Ecto neural progenitor cell (in vitro differentiated cells): ENCODE data around the gene YTHDF1.

Experiments
- DNase-seq: peaks from one replicate; pipeline ENCODE4 v3.0.0-alpha.2; 2018; ENCODE audit warnings: low spot score

The YTHDF1 gene

GRCh38 chr20:63248835-63249591, 33.1 kb upstream of the YTHDF1 start:
- DNase-seq, result no peak

GRCh38 chr20:63247671-63248228, 31.8 kb upstream of the YTHDF1 start:
- DNase-seq, result no peak

GRCh38 chr20:63246490-63247288, 30.8 kb upstream of the YTHDF1 start:
- no peak for DNase-seq

GRCh38 chr20:63244468-63244867, 28.5 kb upstream of the YTHDF1 start:
- DNase-seq, result no peak

- no peak for DNase-seq
These were observed 27.8 kb upstream of the YTHDF1 start for GRCh38 chr20:63243604-63244247.

- no peak for DNase-seq
These were observed 26.8 kb upstream of the YTHDF1 start for GRCh38 chr20:63242736-63243135.

- no peak for DNase-seq
These were observed 25.3 kb upstream of the YTHDF1 start for GRCh38 chr20:63241272-63241671.

GRCh38 chr20:63240004-63240403, 24.1 kb upstream of the YTHDF1 start:
- no peak for DNase-seq

- no peak for DNase-seq
These were observed 23.5 kb upstream of the YTHDF1 start for GRCh38 chr20:63239431-63239830.

GRCh38 chr20:63238514-63239125, 22.7 kb upstream of the YTHDF1 start:
- DNase-seq, result no peak

- DNase-seq, result no peak
These were observed 22.1 kb upstream of the YTHDF1 start for GRCh38 chr20:63238031-63238430.

- DNase-seq, result no peak
These were observed 20.3 kb upstream of the YTHDF1 start for GRCh38 chr20:63236116-63236837.

- no peak for DNase-seq
These were observed 19.6 kb upstream of the YTHDF1 start, which contains the start of gene BIRC7 for GRCh38 chr20:63235399-63235983. Gene BIRC7 (plus strand): TSS chr20:63235905. CDS start chr20:63236097, 192 bp downstream.

- peak; percentile 78 for DNase-seq
These were observed 18.9 kb upstream of the YTHDF1 start for GRCh38 chr20:63234693-63235398.

GRCh38 chr20:63233924-63234323, 18.0 kb upstream of the YTHDF1 start:
- no peak for DNase-seq

- DNase-seq, result no peak
These were observed 17.1 kb upstream of the YTHDF1 start for GRCh38 chr20:63233061-63233344.

- DNase-seq, result no peak
These were observed 16.5 kb upstream of the YTHDF1 start for GRCh38 chr20:63232235-63233060.

- DNase-seq, result peak; percentile 85
These were observed 14.9 kb upstream of the YTHDF1 start for GRCh38 chr20:63230800-63231268.

GRCh38 chr20:63228806-63229205, 12.9 kb upstream of the YTHDF1 start:
- DNase-seq, result no peak
